OCI-LY7 (cell line): ENCODE results near the gene ALDH3B1. TPM values are rescaled to one million over a fixed set of nuclear protein-coding genes. Genes with fewer than 3 reads are reported as not detected.
"Not testable (repeated sequence)": the region's sequence is repeated elsewhere in the genome, so short reads cannot be mapped to it uniquely, and the experiment has no call there.

Experiments used
- BruUV-seq: library from RNA; stranded (reverse); fragments of 400-500 nt; replicated peaks from 2 replicates; lab custom pipeline; 2021; lab: Mats Ljungman, UMichigan
- CTCF ChIA-PET: fragments of 300-600 bp; sonication (Branson Sonifier 250); formaldehyde crosslinking; loops from one replicate; lab custom pipeline; 2022; ENCODE audit warnings: antibody characterized with exemption; ENCODE audit not compliant: unreplicated experiment; lab: Charles Lee
- POLR2A ChIA-PET: fragments of 300-600 bp; sonication (Branson Sonifier 250); formaldehyde crosslinking; loops from one replicate; lab custom pipeline; 2022; ENCODE audit warnings: antibody characterized with exemption; lab: Charles Lee
- DNase-seq: peaks from one replicate; pipeline ENCODE4 v3.0.0-alpha.2; 2015; ENCODE audit warnings: low spot score
- H2AFZ ChIP-seq: fragments of 200-600 bp; sonication (generic), shearing (Covaris generic); 2 replicates; pipeline ENCODE4 v1.6.1; 2014; ENCODE audit warnings: mild to moderate bottlenecking, antibody characterized with exemption, low read length, moderate library complexity
- H3K27ac ChIP-seq: fragments of 200-600 bp; sonication (generic); 2 replicates; pipeline ENCODE4 v1.5.1; 2014; ENCODE audit warnings: mixed run types, low read depth, mild to moderate bottlenecking, moderate library complexity, low read length, inconsistent platforms; ENCODE audit not compliant: poor library complexity, severe bottlenecking
- H3K36me3 ChIP-seq: fragments of 200-600 bp; sonication (generic); 2 replicates; pipeline ENCODE4 v1.6.1; 2014; ENCODE audit warnings: mild to moderate bottlenecking, antibody characterized with exemption, low read length, moderate library complexity, mixed read lengths; ENCODE audit not compliant: insufficient read depth
- H3K4me1 ChIP-seq: fragments of 200-600 bp; sonication (generic); 2 replicates; pipeline ENCODE4 v1.5.1; 2014; ENCODE audit warnings: mild to moderate bottlenecking, low read length; ENCODE audit not compliant: insufficient read depth, poor library complexity, severe bottlenecking
- H3K4me2 ChIP-seq: fragments of 200-600 bp; sonication (generic); 2 replicates; pipeline ENCODE4 v1.6.1; 2014; ENCODE audit warnings: mild to moderate bottlenecking, low read length
- H3K4me3 ChIP-seq: fragments of 200-600 bp; sonication (generic); 2 replicates; pipeline ENCODE4 v1.5.1; 2014; ENCODE audit warnings: mild to moderate bottlenecking, low read depth, low read length; ENCODE audit not compliant: poor library complexity, severe bottlenecking
- H3K79me2 ChIP-seq: fragments of 200-600 bp; sonication (generic); 2 replicates; pipeline ENCODE4 v1.6.1; 2016; ENCODE audit warnings: low read depth, mild to moderate bottlenecking, low read length, moderate library complexity, mixed read lengths; ENCODE audit not compliant: insufficient read depth
- H3K9me2 ChIP-seq: fragments of 200-600 bp; sonication (generic); 2 replicates; pipeline ENCODE4 v1.6.1; 2016; ENCODE audit warnings: mild to moderate bottlenecking, low read length, mixed read lengths; ENCODE audit not compliant: insufficient read depth
- H3K9me3 ChIP-seq: fragments of 200-600 bp; sonication (generic); 2 replicates; pipeline ENCODE4 v1.6.1; 2014; ENCODE audit warnings: mild to moderate bottlenecking, mixed run types, low read length, mixed read lengths
- H4K20me1 ChIP-seq: fragments of 200-600 bp; sonication (generic); 2 replicates; pipeline ENCODE4 v1.6.1; 2014; ENCODE audit warnings: mild to moderate bottlenecking, antibody characterized with exemption, low read length, moderate library complexity, mixed read lengths; ENCODE audit not compliant: insufficient read depth
- CTCF ChIP-seq: fragments of 200-600 bp; sonication (generic); conservative IDR thresholded peaks from 2 replicates; pipeline ENCODE4 v1.5.1; 2014; ENCODE audit warnings: mild to moderate bottlenecking, antibody characterized with exemption, low read length, moderate library complexity, mixed read lengths
- EZH2phosphoT487 ChIP-seq: fragments of 200-600 bp; sonication (generic); IDR thresholded peaks from 2 replicates; pipeline ENCODE4 v1.6.1; 2018; ENCODE audit warnings: low read depth, borderline replicate concordance, mild to moderate bottlenecking, mixed run types, antibody characterized with exemption, low read length, moderate library complexity, mixed read lengths
- intact Hi-C: fragments of 100-400 bp; cut with micrococcal nuclease; formaldehyde crosslinking; loops from one replicate; pipeline ENCODE4 v1.10.0; 2022; ENCODE audit not compliant: unreplicated experiment
- total RNA-seq, 2 experiments: library from RNA; depleted of rRNA in 1 of 2; stranded (reverse); fragments of >200 nt in 1 of 2; shearing (Covaris generic) in 1 of 2; gene quantifications; 2 replicates each; pipeline ENCODE4 v1.2.3, GENCODE V29; 2014 to 2022

Gene ALDH3B1
- total RNA-seq, 2 experiments from 2014 or later: 0.50 to 0.53 TPM

GRCh38 chr11:67983951-67984350, 26.2 kb upstream of the ALDH3B1 start:
- Histone ChIP-seq H3K9me3 (no peaks in the 10 kb centered on the region), H3K9me2 (no peaks in the 10 kb centered on the region), H3K27ac (no peak overlapping the region), H3K4me2 (no peak overlapping the region), H2AFZ (no peak overlapping the region), H4K20me1 (no peaks in the 10 kb centered on the region), H3K79me2 (no peaks in the 10 kb centered on the region), H3K4me1 (no peaks in the 10 kb centered on the region), H3K4me3 (no peak overlapping the region), H3K36me3 (no peaks in the 10 kb centered on the region)
- no peak for DNase-seq
- intact Hi-C loops: no loop called here
- no TSS peak for BruUV-seq
- TF ChIP-seq EZH2phosphoT487 (no peak), CTCF (no peak)
- ChIA-PET CTCF (no interaction called here), POLR2A (no interaction called here)

- H3K9me3 ChIP-seq, CTCF ChIA-PET, POLR2A ChIA-PET: not testable (repeated sequence)
Observed at GRCh38 chr11:67985302-67985701, 24.8 kb upstream of the ALDH3B1 start.

GRCh38 chr11:67990546-67991346, 19.4 kb upstream of the ALDH3B1 start:
- POLR2A ChIA-PET, DNase-seq, H3K4me3 ChIP-seq, BruUV-seq, H3K9me2 ChIP-seq, H3K27ac ChIP-seq, CTCF ChIA-PET, H4K20me1 ChIP-seq, H3K9me3 ChIP-seq, H3K79me2 ChIP-seq, H3K36me3 ChIP-seq, H3K4me2 ChIP-seq, H2AFZ ChIP-seq: not testable (repeated sequence)
- peaks cover 15% of the 10 kb centered on the region for H3K4me1 ChIP-seq
- intact Hi-C loops: loop anchor here (10.0 kb wide), 1 partner anchor 346 kb away; no protein-coding TSS in a partner anchor

More at GRCh38 chr11:67985302-67985701, 24.8 kb upstream of the ALDH3B1 start:
- H3K79me2 ChIP-seq, H3K9me2 ChIP-seq, H3K36me3 ChIP-seq, BruUV-seq, DNase-seq, H2AFZ ChIP-seq, H3K27ac ChIP-seq, H4K20me1 ChIP-seq, H3K4me2 ChIP-seq, H3K4me1 ChIP-seq, H3K4me3 ChIP-seq, intact Hi-C loops: not testable (repeated sequence)

GRCh38 chr11:67991347-67992121, 18.6 kb upstream of the ALDH3B1 start:
- intact Hi-C loops: loop anchor here (10.0 kb wide), 1 partner anchor 347 kb away; no protein-coding TSS in a partner anchor
- H4K20me1 ChIP-seq, H3K9me2 ChIP-seq, CTCF ChIA-PET, H2AFZ ChIP-seq, H3K79me2 ChIP-seq, POLR2A ChIA-PET, H3K27ac ChIP-seq, H3K9me3 ChIP-seq, BruUV-seq, H3K4me3 ChIP-seq, DNase-seq, H3K4me2 ChIP-seq: not testable (repeated sequence)
- peaks cover 11% of the 10 kb centered on the region for H3K36me3 ChIP-seq
- H3K4me1 ChIP-seq: peaks cover 22% of the 10 kb centered on the region
